ENCODE results near the gene PIP4P1.

- no peak for TF ChIP-seq CTCF (IDR thresholded peaks at IDR 0.05; ENCODE audit: insufficient read depth, low read depth, low read length)
- no peak for TF ChIP-seq EZH2 (IDR thresholded peaks at IDR 0.05; ENCODE audit: insufficient read depth, low read length)
Observed at GRCh38 chr14:20412876-20413743, 48.1 kb downstream of the PIP4P1 start, which contains the start of gene TEP1.
